T-helper 1 cell (primary cell): ENCODE results near the gene SH3GL2.
A peak's percentile ranks its signal among the peaks of the same experiment; 100 is the strongest.

Source experiments
- DNase-seq, 5 donors: peaks; one replicate each; pipeline ENCODE4 v3.0.0-alpha.2; 2012 to 2020
- total RNA-seq, 4 donors: gene quantifications; one replicate each; lab custom pipeline; 2026; lab: John Stamatoyannopoulos, UW

SH3GL2 gene
- total RNA-seq: 0 to 0.08 (median 0) reads per million in 4 donors

DNA sequence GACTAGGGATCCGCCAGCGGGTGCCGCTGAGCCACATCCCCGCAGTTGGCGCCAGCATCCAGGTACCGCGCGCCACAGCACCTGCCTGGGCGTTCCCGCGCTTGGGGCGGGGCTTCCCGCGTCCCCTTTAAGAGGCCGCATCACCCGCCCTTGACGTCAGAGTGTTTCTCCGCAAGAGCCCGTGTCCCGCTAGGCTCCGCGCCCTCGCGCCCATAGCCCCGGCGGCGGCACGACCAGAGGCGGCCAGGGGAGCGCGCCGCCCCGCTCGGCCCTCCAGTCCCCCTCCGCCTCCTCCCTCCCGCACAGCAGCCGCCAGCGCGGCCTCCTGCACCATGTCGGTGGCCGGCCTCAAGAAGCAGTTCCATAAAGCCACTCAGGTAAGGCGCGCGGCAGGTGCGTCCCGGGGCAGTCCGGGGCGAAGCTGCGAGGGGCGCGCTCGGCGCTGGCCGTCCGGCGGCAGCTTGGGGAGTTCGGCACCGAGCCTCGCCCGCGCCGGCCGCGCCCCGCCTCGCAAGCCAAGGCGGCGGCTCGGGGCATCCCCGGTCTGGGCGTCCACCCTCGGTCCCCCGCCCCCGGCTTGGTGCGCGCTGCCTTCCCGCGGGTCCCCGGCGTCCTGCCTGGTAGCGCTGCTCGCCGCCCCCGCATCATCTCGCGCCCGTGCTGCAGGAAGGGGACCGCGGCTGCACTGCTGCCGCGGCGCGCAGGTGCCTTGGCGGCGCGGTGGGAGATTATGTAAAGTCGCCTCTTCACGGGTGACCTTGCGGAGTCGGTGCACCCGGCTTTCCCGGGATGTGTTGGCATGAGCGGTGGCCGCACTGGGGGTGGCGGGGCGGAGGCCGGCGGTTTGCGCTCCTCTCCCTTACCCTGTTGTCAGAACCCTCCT lies at the start of gene SH3GL2:
Gene SH3GL2 (plus strand): TSS at position 156 of the 883 bp plus-strand sequence.
- DNase-seq: peak in 2 of 5 donors; percentile 6 to 11

DNA sequence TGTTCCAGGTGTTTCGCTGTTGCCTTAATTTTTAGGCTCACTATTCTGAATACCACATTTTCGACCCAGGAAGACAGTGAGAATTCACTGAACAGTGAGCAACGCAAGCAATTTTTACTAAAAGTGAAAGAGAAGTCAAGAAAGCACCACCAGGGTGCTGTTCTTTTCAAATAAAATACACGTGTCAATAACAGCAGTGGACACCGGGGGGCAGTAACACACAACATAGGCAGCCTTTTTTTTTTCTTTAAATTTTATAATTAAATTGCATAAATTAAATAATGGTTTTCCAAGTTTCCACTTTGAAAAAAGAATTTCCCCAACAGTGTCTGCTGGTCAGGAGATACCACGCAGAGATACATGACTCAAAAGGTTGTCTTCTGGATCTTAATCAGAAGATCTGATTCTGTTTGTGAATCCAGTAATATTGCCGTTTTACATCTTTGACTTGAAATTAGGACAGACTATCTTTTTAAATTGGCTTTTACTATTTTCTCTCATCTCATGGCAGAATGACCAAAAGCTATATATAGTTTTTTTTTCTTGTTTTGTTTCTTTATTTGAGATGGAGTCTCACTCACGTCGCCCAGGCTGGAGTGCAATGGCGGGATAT lies 47.1 kb upstream of the SH3GL2 start:
- DNase-seq: no peak

DNA sequence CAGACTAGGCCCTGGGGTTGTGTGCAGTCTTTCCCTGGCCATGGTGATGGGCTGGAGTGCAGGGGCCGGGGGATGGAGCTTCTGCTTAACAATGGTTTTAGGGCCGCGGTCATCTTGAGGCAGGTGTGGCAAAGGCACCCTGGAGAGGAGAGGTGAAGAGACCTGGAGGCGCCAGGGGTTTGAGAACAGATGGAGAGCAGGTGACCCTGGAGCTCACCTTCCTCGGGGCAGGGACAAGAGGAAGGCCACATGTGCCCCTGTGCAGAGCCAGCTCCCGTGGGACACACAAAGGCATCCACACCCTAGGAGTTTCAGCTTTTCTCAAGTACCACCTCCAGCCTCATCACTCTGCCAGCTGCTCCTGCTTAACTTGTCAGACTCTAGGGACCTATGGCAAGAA lies 46.4 kb upstream of the SH3GL2 start:
- DNase-seq: no peak

DNA sequence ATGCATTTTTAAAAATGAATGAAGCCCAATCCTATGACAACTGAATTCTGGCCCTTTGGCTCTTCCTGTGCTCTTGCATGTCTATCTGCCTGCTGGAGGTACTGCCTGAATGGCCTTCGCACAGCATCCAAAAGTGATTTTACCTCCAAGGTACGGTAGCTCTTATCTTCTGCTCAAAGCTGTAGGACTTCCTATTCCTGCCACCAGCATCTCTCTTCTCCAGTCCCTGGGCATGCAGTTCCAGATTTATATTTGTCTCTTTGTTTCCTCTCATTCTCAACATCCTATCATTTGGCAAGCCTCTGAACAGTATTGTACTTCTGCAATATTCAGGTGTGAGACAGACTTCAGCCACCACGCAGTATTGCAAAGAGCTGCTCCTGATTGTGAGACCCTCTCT lies 43.7 kb upstream of the SH3GL2 start:
- no peak for DNase-seq

DNA sequence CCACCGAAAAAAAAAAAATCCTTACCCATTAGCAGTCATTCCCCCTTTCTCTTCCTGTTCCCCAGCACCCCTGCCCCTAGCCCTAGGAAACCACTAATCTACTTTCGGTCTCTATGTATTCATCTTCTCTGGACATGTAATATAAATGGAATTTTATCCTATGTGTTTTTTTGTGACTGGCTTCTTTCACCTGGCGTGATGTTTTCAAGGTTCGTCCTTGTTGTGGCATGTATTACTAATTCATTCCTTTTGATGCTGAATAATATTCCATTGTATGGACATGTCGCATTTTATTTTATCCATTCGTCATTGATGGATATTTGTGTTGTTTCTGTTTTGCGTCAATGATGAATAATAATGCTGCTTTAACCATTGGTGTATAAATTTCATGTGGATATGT lies 42.8 kb upstream of the SH3GL2 start:
- no peak for DNase-seq

DNA sequence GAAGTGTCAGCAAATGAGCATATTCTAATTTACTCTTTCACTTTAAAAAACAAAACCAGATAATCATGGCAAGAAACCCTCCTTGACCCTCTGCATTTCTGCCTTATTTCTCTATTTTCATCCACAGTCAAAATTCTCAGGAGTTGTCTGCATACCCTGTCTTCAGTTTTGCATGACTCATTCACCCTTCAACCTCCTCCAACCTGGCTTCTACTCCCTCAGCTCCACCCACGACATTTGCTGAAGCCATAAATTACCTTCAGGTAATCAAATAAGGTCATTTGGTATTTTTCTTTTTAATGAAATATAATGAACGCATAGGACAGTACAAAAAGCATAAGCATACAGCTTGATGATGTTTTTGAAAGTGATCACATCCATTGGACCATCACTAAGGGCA lies 27.8 kb upstream of the SH3GL2 start:
- no peak for DNase-seq

DNA sequence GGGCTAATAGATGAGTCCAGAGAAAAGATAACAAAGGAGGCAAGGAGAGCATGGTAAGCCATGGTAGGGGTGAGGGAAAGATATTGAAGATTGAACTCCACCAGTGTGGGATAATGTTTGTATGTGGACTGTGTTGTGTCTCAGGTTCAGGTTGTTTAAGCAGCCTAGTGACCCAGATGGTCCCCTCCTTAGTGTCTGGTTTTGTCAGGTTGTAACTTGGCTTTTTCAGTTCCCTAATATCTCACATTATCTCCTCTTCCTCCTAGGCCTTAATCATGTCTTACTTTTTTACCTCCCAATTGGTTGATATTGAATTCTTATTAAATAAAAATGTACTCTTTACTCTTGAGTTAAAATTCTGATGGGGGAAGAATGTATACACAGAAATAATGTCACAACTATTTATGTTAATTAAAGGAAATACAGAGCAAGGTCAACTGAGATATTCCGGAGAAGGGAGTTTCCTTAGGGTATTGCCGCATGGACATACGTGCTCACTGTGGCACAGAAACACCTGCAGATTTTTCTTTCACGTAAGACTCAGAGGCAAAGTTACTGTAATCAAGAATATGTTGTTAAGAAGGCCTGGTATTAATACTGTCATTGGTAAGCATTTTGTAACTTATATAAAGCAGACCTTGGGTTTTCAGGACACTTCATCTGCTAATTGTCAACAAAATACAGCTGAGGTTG lies 23.4 kb upstream of the SH3GL2 start:
- no peak for DNase-seq

DNA sequence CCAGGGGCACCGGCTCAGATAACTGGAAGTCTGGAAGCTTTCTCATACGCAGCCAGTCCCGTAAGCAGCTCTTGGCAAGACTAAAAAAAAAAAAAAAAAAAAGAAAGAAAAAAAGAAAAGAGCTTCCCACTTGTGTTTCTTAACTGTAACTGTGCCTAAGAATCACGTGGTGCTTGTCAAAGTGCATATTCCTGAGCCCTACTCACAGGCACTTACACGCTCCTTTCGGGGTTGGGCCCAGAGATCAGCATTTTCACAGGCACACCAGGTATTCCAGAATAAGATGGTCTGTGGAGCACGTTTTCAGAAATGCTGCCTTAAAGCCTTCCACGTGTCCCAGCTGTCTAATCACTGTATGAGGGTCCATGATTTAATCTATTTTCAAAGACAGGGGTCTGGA lies 22.6 kb upstream of the SH3GL2 start:
- no peak for DNase-seq

DNA sequence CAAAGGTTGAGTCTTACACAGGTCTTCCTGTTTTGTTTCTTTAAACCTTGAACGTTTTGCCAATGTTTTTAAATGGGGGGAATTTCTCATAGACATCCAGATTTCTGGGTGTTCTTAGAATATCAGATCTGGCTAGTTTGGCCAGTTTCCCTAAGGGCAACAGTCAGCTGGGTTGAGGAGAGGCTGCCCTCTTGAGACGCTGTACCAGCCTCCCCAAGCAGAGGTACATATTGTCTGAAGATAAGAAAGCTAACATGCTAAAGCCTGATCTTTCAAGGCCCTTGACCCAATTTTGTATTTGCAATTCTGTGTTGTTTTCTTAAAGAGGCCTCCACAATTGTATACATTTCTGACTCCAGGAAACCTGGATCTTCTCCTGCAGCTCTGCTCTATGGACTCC lies 21.9 kb upstream of the SH3GL2 start:
- DNase-seq: no peak

DNA sequence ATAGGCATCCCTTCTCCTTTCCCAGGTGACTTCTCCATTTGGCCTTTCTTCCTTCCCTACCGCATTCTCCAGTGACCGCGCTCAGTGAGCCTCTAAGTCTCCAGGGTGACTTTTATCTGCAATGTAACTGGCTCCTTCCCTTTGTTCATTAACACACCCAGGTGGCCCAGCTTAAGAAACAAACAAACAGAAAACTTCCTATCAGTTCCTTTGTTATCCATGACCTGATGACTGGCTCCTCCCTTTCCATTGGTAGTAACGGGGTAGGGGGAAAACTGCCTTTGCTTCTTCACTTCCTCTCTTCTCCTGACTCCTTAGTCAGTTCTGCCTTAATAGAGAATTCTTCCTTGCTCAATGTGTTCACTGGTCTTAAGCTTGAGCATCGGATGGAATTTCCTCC lies 7.0 kb upstream of the SH3GL2 start:
- no peak for DNase-seq

DNA sequence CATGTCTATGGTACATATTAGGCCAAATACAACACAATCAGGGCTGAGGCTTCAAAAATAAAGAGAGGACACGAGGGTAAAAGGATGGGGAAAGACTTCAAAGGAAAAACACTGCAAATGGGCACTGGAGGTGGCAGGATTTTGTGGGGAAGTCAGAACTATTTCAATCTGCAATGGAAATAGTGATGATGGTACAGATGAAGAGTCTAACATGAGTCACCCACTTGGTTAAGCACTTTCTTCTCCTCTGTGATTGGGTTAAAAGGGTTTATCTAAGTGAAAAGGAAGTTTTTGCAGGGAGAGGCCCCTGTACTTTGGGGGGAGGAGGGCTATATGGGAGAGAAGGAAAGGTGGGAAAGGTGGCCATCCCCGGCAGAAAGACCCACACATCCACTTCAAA lies 4.5 kb upstream of the SH3GL2 start:
- DNase-seq: no peak

DNA sequence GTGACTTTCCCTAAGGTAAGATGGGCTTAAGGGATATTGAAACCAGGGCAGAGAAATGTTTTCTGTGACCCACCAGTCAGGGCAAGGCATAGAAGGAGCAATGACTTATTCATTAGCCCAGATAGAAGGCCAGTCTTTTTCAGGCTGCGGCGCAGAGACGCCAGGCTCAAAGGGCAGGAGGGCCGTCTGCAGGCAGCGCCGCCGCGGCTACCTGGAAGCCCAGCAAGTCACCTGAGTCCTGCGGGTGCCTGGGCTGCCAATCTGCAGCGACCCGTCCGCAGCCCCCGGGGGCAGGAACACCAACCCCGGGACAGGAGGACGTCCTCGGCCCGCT lies 322 bp upstream of the SH3GL2 start:
- DNase-seq: no peak

DNA sequence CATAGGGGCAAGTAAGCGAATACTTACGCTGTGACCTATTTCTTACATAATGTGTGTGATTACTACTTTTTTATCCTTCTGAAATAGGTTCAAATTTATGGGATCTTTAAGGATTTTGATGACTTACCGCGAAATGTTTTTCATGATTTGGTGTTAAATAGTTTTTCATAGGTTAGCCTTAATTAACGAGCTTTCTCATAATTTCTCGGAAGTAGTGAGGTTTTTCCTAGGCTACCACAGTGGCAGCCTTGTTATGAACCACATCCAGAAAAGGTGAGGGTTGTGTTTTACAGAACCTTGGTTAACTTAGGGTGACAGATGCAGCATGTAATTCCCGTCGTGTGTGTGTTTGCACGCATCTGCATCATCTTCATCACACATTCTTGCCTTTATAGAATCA lies 1.3 kb downstream of the SH3GL2 start:
- DNase-seq: no peak

DNA sequence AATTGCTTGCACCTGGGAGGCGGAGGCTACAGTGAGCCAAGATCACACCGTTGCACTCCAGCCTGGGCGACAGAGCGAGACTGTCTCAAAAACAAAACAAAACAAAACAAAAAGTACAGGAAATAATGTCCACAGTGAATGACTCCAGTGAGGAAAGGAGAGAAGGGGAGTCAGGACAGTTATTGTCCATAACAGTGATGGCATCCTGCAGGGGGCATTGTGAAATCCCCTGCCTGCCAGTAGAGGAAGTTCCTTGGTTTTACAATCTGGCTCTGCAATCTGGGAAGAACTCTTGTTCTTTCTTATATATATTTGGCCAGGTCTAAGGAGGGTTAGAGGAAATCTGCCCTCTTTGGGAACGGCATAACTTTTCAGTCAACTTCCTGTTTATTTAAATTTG lies 8.2 kb downstream of the SH3GL2 start:
- DNase-seq: no peak

DNA sequence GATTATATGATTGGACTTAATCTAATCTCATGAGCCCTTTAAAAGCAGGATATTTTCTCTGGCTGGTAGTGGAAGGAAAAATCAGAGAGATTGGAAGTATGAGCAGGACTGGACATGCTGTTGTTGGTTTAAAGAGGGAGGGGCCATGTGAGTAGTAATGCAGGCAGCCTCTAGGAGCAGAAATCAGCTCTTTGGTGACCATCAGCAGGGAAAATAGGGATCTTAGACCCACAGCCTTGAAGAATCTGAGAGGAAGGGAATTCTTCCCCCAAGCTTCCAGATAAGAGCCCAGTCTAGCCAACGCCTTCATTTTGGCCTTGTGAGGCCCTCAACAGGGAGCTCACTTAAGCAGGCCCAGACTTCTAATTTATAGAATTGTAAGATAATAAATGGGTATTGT lies 9.5 kb downstream of the SH3GL2 start:
- no peak for DNase-seq

DNA sequence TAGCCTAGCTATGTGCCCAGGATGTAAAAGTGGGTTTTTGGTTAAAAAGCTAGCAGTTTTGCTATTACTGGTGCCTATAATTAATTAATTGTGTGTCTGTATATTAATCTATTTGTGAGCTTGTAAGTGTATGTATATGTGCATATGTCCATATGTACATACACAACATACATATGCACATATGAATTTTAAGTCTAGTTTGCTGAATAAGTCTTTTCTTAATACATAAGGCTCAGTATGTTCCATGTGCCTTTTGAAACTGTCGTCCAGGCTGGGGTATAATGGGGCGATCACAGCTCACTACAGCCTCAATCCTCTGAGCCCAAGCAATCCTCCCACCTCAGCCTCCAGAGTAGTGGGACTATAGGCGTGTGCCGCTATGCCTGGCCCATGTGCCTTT lies 10.1 kb downstream of the SH3GL2 start:
- DNase-seq: no peak

DNA sequence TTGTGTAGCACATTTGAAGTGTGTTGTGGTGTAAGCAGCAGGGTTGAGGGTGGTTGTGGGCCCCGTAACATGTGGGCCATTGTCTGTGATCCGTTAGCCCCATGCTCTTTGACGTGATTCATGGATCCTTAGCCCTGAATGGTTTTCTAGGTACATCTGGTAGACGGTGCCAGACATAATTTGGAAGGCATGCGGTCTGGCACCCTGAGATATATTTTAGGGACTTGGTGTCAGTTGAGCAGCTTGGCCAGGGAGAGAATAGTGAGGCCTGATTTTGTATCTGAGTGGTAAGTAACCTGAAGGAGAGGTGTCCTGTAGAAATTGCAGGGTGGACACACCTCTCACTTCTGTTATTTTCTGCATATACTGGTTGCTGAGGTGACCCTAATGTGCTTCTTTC lies 10.9 kb downstream of the SH3GL2 start:
- no peak for DNase-seq

DNA sequence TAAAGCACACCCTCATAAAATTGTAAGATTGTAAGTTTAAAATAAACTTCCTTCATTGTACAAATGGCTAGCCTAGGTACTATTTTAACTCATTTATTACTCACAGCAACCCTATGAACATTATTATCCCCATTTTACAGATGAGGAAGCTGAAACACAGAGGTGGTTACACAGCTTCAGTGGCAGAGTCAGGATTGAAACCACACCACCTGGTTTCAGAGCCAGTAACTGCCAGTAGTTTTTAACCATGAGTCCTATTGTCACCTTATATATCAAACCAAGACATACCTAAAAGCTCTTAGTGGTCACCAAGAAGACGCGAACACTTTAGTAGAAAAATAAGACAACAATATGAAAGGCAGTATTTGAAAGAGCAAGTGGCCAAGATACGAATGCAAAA lies 16.1 kb downstream of the SH3GL2 start:
- DNase-seq: no peak

DNA sequence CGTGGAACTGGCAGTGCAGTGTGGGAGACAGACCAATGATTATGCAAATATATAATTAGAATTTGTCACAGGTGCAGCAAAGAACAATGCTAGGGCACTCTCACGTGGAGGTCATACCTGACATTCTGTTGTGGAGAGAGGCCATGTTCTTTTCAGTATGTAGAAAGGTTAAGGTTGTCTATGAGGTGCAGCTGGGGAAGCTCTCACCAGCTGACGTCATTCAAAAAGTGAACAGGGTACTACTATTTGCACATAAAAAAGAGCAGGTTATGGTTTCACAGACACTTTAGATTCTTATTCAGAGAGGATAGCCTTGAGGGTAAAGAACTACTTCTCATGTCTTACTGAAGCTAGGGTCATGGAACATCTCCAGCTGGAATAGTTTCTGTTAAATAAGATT lies 19.1 kb downstream of the SH3GL2 start:
- no peak for DNase-seq

DNA sequence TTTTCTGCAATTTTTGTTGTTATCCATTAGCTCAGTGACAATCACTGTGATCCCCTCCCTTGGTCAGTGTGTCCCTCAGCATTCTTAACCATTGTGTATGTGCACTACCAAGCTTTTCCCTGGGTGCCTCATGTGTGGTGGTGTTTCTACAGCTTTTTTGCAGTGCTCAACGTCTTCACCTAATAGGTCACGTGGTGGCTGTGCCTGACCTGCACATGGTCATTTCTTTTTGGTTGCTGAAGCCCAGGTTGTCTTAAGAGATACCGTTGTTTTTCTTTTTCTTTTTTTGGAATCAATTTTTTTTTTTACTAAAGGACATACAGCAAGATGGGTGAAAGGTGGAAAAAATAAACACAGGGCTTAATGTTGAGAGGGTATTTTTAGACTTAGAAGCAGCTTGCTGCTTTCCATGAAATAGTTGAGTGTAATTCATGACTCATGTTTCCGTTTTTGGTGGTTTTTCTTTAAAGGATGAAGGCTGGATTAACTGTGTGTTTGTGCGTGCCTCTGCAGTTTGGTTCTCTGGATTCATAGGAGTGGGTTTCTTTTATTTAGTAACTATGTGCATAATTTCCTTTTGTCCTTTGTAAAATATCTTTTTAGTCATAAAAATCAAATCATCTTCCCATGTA lies 22.2 kb downstream of the SH3GL2 start:
- no peak for DNase-seq

DNA sequence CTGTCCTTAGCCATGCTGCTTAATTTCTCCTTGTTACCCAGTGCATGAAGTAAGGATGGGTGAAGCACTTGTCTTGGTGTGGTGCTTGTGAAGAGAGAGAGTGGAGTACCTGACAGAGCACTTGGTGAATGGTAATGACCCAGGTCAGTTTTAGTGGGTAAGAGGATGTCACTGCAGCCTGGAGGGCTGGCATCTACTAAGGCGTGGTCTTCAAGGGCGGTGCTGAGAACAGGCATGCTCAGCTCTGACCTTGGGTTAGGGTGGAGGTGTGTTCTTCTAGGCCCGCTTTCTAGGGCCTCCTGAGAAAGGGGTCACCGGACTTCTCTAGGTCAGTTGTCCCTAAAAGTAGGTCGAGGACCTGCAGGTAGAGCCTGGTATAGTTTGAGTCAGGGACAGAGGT lies 25.7 kb downstream of the SH3GL2 start:
- DNase-seq: no peak

DNA sequence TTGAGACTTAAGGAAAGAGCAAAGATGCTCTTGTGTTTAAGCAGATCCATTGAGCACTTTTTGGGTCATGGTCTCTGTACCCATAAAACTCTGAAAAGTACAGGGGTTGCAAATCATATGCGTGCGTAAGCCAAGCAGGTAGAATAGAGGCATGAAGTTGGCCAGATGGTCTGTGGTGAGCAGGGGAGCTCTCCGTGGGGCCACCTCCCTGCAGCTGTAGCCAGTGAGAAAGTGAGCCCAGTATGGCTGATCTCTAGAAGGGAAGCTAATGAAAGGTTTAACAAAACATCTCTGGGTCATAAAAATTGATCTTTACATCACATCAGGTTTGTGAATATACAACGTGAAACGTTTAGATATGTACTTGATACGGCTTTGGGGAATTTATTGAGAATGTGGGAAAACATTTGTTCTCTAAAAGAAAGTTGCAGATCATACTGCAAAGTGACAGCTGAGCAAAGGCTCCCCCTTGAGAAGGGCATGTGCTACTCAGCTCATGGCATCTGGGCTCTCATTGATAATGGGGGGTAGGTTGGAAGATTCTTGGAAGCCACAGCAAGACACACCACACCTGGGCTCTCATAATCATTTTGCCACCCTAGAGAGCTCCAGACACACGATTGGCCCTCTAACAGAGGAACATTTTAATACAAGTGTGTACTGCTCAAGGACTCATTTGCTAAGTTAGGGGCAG lies 30.6 kb downstream of the SH3GL2 start:
- DNase-seq: no peak

DNA sequence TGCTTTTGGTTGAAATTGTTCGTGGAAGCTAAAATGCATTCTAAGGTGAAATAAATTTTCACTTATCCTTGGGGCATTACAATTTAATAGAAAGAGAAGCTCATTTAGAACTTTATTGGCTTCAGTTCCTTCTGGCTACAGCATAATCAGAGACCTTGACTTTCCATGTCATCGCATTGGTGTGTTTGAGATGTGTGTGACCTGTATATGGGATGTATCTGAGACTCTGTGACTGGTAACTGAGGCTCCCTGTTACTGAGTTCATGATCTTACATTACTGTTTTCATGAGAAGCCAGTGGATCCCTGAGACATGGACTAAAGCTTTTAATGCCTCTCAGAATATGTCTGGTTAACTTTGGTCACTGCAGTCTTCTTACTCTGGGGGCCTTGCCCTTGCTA lies 32.5 kb downstream of the SH3GL2 start:
- no peak for DNase-seq
